ENCODE results near the gene PDCL2. TPM values are rescaled to one million over a fixed set of nuclear protein-coding genes. Genes with fewer than 3 reads are reported as not detected.
A peak's percentile ranks its signal among the peaks of the same experiment; 100 is the strongest.

The PDCL2 gene
- total and polyA plus RNA-seq, 9 of the 15 experiments (the other 6 are each of a cell fraction or from before 2014, with no cell fraction given), result 0.62 to 2.5 (median 1.2) TPM

DNA sequence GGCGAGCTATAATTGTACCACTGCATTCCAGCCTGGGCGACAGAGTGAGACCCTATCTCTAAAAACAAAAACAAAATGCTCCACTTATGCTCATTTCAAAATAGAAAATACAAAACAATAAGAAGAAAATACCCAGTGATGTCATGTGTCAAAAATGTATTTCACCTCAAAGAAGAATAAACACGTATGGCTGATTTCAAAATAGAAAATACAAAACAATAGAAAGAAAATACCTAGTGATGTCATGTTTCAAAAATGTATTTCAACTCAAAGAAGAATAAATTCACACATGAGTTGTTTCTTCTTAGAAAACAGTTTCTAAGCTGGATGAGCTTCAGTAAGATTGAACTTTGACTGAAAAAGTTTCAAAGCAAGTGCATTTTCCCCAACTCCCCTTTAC lies 20.3 kb upstream of the PDCL2 start:
- in situ Hi-C loops (cut with MboI), result no loop called here
- peaks cover 88% of the 10 kb centered on the region for H3K79me2 ChIP-seq (ENCODE audit: control insufficient read depth, insufficient read depth, low read length)
- intact Hi-C loops (cut with micrococcal nuclease), result no loop called here
- ChIA-PET CTCF (ENCODE audit: low intra/inter-chr PET ratio) (no interaction called here), POLR2A (no interaction called here)
- TF ChIP-seq, protein P1, sequence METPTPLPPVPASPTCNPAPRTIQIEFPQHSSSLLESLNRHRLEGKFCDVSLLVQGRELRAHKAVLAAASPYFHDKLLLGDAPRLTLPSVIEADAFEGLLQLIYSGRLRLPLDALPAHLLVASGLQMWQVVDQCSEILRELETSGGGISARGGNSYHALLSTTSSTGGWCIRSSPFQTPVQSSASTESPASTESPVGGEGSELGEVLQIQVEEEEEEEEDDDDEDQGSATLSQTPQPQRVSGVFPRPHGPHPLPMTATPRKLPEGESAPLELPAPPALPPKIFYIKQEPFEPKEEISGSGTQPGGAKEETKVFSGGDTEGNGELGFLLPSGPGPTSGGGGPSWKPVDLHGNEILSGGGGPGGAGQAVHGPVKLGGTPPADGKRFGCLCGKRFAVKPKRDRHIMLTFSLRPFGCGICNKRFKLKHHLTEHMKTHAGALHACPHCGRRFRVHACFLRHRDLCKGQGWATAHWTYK (CRISPR knock-in tag; IDR thresholded peaks at IDR 0.05), result no peak
- TF ChIP-seq CREM (IDR thresholded peaks at IDR 0.05; ENCODE audit: low read depth), result no peak
- no peak overlapping the region for H3K27ac ChIP-seq (ENCODE audit: extremely low read depth, low read depth, low read length)
- H3K9me1 ChIP-seq (ENCODE audit: control insufficient read depth, insufficient read depth, low read length), result no peaks in the 10 kb centered on the region
- no peaks in the 10 kb centered on the region for H4K20me1 ChIP-seq (replicated peaks; ENCODE audit: control insufficient read depth, insufficient read depth, low read length)
- no peak overlapping the region for H3K4me2 ChIP-seq (ENCODE audit: insufficient read depth, low read length)
- H3K36me3 ChIP-seq (ENCODE audit: control insufficient read depth, insufficient read depth, low read length), result peaks cover 94% of the 10 kb centered on the region
- no peak for ATAC-seq
- no peak overlapping the region for H2AFZ ChIP-seq (ENCODE audit: low read depth, low read length)
- no TSS peak for BruUV-seq (replicated peaks)
- peaks cover 2 to 5% of the 10 kb centered on the region in 2 experiments; a peak in 2 of 5 replicates for H3K4me1 ChIP-seq (replicated peaks in 1 of 2; ENCODE audit: control insufficient read depth in 2 of 2, insufficient read depth in 2 of 2, low read length in 2 of 2)
- no peak overlapping the region for H3K4me3 ChIP-seq
- no peak overlapping the region for H3K9ac ChIP-seq (ENCODE audit: insufficient read depth in 1 of 2, low read depth in 2 of 2, low read length in 2 of 2)
- no peaks in the 10 kb centered on the region for H3K27me3 ChIP-seq (ENCODE audit: control insufficient read depth in 2 of 2, insufficient read depth in 2 of 2, low read length in 2 of 2)
- WGBS (ENCODE audit: insufficient coverage, low coverage, missing lambda C conversion rate), result 97% methylated on average over 3 of the region's 3 CpGs
- no peaks in the 10 kb centered on the region for H3K9me3 ChIP-seq (replicated peaks; ENCODE audit: control insufficient read depth, insufficient read depth, low read depth, low read length)
- no peak for FAIRE-seq
- DNase-seq (ENCODE audit: extremely low read depth in 1 of 4, low spot score in 3 of 4), result no peak

DNA sequence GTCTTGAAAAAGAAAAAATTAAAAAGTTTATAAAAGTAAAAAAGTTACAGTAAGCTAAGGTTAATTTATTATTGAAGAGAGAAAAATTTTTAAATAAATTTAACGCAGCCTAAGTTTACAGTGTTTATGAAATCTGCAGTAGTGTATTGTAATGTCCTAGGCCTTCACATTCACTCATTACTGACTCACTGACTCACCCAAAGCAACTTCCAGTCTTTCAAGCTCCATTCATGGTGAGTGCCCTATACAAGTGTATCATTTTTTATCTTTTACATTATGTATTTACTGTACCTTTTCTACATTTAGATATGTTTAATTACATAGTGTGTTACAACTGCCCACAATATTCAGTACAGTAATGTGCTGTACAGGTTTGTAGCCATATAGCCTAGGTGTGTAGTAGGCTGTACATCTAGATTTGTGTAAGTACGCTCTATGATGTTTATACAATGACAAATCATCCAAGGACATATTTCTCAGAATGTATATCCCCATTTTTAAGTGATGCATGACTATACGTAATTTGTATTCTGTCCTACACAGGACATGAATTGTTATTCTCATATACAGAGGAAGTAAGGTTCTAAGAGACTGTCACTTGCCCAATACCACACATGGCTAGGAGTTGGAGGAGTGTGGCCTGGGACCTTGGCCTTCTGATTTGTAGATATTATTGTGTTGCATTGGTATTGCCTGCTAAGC lies 19.5 kb upstream of the PDCL2 start:
- Histone ChIP-seq H3K9me1 (ENCODE audit: control insufficient read depth, insufficient read depth, low read length) (no peaks in the 10 kb centered on the region), H3K36me3 (ENCODE audit: control insufficient read depth, insufficient read depth, low read length) (peaks cover 93% of the 10 kb centered on the region), H3K27me3 (ENCODE audit: control insufficient read depth in 2 of 2, insufficient read depth in 2 of 2, low read length in 2 of 2) (no peaks in the 10 kb centered on the region), H3K4me2 (ENCODE audit: insufficient read depth, low read length) (no peak overlapping the region), H3K9me3 (replicated peaks; ENCODE audit: control insufficient read depth, insufficient read depth, low read depth, low read length) (no peaks in the 10 kb centered on the region), H3K9ac (ENCODE audit: insufficient read depth in 1 of 2, low read depth in 2 of 2, low read length in 2 of 2) (no peak overlapping the region), H3K27ac (ENCODE audit: extremely low read depth, low read depth, low read length) (peak overlapping the region; percentile 16; the same call in 1 of the 3 replicates), H4K20me1 (replicated peaks; ENCODE audit: control insufficient read depth, insufficient read depth, low read length) (no peaks in the 10 kb centered on the region), H3K4me3 (no peak overlapping the region), H2AFZ (ENCODE audit: low read depth, low read length) (no peak overlapping the region), H3K4me1 (replicated peaks in 1 of 2; ENCODE audit: control insufficient read depth in 2 of 2, insufficient read depth in 2 of 2, low read length in 2 of 2) (peaks cover 2 to 5% of the 10 kb centered on the region in 2 experiments; a peak in 2 of 5 replicates), H3K79me2 (ENCODE audit: control insufficient read depth, insufficient read depth, low read length) (peaks cover 80% of the 10 kb centered on the region)
- ChIA-PET POLR2A (no interaction called here), CTCF (ENCODE audit: low intra/inter-chr PET ratio) (no interaction called here)
- no peak for ATAC-seq
- 98% methylated on average over 3 of the region's 3 CpGs for WGBS (ENCODE audit: insufficient coverage, low coverage, missing lambda C conversion rate)
- no peak for FAIRE-seq
- no TSS peak for BruUV-seq (replicated peaks)
- intact Hi-C loops (cut with micrococcal nuclease) (no loop called here), in situ Hi-C loops (cut with MboI) (no loop called here)
- no peak for DNase-seq (ENCODE audit: extremely low read depth in 1 of 4, low spot score in 3 of 4)
- TF ChIP-seq SMARCB1 (IDR thresholded peaks at IDR 0.05; ENCODE audit: insufficient read length, low read depth), result no peak
- TF ChIP-seq RBM39 (optimal IDR thresholded peaks at IDR 0.05; ENCODE audit: low read depth, low read length), result no peak
- TF ChIP-seq, protein P2, sequence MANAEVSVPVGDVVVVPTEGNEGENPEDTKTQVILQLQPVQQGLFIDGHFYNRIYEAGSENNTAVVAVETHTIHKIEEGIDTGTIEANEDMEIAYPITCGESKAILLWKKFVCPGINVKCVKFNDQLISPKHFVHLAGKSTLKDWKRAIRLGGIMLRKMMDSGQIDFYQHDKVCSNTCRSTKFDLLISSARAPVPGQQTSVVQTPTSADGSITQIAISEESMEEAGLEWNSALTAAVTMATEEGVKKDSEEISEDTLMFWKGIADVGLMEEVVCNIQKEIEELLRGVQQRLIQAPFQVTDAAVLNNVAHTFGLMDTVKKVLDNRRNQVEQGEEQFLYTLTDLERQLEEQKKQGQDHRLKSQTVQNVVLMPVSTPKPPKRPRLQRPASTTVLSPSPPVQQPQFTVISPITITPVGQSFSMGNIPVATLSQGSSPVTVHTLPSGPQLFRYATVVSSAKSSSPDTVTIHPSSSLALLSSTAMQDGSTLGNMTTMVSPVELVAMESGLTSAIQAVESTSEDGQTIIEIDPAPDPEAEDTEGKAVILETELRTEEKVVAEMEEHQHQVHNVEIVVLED (CRISPR knock-in tag; IDR thresholded peaks at IDR 0.05), result no peak
- TF ChIP-seq THRAP3 (IDR thresholded peaks at IDR 0.05; ENCODE audit: borderline replicate concordance), result no peak
- TF ChIP-seq, protein P3, sequence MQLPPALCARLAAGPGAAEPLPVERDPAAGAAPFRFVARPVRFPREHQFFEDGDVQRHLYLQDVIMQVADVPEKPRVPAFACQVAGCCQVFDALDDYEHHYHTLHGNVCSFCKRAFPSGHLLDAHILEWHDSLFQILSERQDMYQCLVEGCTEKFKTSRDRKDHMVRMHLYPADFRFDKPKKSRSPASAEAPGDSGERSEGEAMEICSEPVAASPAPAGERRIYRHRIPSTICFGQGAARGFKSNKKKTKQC (CRISPR knock-in tag; IDR thresholded peaks at IDR 0.05), result no peak
- no peak for TF ChIP-seq ZNF766 (CRISPR knock-in tag; conservative IDR thresholded peaks at IDR 0.05)
- no peak for TF ChIP-seq CCAR2 (IDR thresholded peaks at IDR 0.05; ENCODE audit: low read depth, low read length)
- TF ChIP-seq, protein P4, sequence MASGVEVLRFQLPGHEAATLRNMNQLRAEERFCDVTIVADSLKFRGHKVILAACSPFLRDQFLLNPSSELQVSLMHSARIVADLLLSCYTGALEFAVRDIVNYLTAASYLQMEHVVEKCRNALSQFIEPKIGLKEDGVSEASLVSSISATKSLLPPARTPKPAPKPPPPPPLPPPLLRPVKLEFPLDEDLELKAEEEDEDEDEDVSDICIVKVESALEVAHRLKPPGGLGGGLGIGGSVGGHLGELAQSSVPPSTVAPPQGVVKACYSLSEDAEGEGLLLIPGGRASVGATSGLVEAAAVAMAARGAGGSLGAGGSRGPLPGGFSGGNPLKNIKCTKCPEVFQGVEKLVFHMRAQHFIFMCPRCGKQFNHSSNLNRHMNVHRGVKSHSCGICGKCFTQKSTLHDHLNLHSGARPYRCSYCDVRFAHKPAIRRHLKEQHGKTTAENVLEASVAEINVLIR (CRISPR knock-in tag; IDR thresholded peaks at IDR 0.05), result no peak

Measured in K562 (cell line).